ENCODE data around the gene MT2A. TPM values are rescaled to one million over a fixed set of nuclear protein-coding genes. Genes with fewer than 3 reads are reported as not detected.
A peak's percentile ranks its signal among the peaks of the same experiment; 100 is the strongest.
"Not testable (repeated sequence)": the region's sequence is repeated elsewhere in the genome, so short reads cannot be mapped to it uniquely, and the experiment has no call there.

Gene MT2A
- total RNA-seq: 2,392 TPM
- long read RNA-seq, transcript MT2A-201 (3 exons, 786 nt): major isoform, 50 of 96 reads
- long read RNA-seq, transcript MT2A-203 (1 exons, 903 nt): minor isoform, 42 of 96 reads
- long read RNA-seq, partial matches to known transcripts: 0 of 96 reads
- long read RNA-seq, other reads (novel, unspliced or antisense): 0 of 96 reads

DNA sequence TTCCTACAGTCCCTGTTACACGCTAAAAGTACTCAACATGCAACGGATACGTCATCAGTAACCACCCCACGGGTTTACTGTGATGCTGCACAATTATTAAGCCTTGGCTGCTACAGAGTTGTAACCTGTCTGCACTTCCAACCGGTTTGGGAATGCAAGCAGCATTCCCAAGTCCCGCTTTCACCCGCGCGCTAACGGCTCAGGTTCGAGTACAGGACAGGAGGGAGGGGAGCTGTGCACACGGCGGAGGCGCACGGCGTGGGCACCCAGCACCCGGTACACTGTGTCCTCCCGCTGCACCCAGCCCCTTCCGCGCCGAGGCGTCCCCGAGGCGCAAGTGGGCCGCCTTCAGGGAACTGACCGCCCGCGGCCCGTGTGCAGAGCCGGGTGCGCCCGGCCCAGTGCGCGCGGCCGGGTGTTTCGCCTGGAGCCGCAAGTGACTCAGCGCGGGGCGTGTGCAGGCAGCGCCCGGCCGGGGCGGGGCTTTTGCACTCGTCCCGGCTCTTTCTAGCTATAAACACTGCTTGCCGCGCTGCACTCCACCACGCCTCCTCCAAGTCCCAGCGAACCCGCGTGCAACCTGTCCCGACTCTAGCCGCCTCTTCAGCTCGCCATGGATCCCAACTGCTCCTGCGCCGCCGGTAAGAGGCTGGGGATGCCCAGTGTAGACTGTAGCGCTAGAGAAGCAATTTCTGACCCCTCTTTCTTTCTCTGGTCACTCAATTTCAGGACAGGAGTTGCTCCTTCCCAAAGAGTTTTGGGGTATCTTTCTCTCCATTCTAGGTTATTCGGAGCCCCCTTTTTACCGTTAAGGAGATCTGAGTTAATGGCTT lies at the start of gene MT2A:
MT2A (plus strand) TSS at position 542 of the 833 bp plus-strand sequence; CDS start at position 614, 72 bp downstream.
- DNase-seq (ENCODE audit: low spot score): peak; percentile 99

DNA sequence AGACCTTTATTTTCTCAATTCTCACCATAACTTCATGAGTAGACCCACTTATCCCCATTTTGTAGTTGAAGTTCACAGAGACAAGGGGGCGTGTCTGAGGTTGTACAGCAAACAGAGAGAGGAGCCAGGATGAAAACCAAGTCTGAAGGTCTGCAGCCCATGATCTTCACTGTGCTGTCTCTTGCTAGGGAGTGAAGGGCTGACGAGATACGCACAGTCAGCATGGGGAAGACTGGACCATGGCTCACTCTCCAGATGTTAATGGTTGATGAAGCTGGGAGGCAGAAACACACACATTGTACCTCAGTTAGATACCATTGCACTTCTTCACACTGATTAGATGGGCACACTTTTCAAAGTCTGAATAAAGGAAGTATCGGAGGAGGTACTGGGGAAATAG lies 49.3 kb upstream of the MT2A start:
- DNase-seq (ENCODE audit: low spot score): peak; percentile 30

DNA sequence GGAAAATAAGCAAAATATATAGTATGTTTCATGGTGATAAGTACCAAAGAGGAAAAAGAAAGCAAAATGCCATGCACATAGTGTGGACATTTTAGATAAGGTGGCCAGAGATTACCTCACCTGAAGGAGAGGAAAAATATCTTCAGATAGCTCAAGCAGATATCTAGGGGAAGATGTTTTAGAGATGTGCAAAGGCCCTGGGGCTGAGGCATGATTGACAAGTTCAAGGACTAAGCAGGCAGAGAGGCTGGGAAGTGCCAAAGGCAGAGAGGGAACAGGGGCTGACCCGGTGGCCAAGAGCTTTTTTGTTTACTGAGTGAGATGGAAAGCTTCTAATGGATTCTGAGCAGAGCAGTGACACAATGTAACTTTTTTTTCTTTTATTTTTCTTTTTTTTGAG lies 47.9 kb upstream of the MT2A start:
- DNase-seq (ENCODE audit: low spot score): no peak

DNA sequence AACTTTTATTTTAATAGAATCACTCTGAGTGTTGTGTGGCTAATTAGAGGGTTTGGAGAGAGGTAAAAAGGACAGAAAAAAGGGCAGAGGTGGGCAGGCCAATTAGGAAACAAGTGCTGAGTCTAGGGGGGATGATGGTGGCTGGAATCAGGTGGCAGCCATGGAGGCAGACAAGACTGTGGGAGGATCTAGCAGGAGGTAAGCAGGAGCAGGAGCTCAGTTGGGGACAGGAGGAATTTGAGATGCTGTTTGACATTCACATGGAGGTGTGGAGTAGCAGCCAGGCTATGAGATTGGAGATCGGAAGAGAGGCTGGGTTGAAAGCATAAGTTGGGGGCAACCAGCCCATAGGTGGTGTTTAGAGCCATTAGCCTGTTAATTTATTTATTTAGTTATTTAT lies 47.3 kb upstream of the MT2A start:
- DNase-seq (ENCODE audit: low spot score): peak; percentile 53

DNA sequence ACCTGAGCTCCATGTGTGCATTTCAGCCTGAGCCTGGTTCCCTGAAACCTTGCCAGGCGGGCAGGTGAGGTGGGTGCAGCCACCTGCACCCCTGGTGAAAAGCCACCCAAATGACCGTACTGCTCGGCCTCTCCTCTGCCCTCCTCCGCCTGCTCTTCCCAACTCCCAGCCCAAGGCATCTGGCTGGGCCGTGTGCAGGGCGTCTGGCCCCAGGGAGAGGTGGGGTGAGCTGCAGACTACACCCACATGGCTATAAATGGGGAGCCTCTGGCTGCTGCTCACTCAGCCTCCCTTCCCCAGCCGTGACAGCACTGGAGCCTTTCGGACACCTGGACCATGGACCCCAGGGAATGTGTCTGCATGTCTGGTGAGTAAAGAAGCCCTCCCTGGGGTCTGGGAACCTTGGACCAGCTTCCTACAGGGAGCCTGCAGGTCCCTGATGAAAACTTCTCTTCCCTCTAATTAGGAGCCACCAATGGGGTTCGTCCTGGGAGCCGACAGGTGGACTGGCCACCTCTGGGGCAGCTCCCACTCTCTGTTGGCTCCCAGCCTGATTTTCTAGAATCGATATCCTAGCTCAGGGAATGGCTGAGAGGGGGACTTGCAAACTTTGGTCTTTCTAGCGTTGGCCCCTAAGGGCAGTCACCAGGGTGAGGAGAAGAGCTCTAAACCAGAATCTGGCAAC lies 43.4 kb upstream of the MT2A start, which contains the start of gene MT4:
MT4 (plus strand) TSS at position 281 of the 685 bp plus-strand sequence; CDS start at position 337, 56 bp downstream.
- DNase-seq (ENCODE audit: low spot score): peak; percentile 74

DNA sequence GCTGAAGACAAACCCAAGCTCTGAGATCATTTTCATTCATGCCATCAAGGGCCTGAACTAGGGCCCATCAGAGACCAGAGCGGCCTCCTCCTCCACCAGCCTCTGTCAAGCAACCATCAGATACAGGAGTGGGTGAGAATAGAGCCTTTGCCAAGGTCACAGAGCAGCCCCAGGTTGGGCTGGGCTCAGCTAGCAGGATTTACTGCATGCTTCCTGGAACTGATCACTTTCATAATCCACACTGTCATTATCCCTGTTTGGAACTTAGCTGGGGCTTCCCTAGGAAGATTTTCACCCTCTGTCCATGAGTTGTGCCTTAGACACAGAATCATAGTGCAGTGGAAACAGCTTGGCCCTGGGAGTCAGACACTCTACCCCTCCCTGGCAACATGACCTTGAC lies 38.4 kb upstream of the MT2A start:
- DNase-seq (ENCODE audit: low spot score): peak; percentile 62

DNA sequence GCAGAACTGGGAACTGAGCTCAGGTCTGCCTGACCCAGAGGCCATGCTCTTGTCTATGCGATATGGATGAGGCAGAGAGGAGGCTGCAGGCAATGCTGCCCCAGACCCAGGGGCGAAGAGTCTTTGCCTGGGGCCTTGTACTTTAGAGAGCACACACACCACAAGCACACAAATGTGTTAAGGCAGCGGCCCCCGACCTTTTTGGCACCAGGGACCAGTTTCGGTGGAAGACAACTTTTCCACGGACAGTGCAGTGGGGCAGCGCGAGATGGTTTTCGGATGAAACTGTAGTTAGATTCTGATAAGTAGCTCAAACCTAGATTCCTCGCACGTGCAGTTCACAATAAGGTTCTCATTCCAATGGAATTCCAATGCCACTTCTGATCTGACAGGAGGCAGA lies 36.9 kb upstream of the MT2A start:
- DNase-seq (ENCODE audit: low spot score): peak; percentile 79

DNA sequence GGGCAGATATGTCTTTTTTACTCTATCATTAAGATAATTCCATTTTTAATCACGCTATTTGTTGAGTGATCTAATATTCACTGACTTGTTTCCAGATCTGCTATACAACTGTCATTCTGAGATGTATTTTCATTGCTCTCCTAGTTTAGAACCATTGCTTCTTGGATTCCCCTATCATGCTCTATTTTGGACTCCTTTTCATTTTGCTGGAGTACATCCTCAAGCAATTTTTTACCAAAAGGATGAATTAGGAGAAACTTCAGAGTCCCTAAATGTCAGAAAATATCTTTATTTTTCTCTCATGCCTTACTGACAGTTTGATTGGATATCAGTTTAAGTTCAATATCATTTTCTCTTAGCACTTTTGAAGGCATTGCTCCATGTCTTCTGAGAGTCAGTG lies 33.8 kb upstream of the MT2A start:
- no peak for DNase-seq (ENCODE audit: low spot score)

DNA sequence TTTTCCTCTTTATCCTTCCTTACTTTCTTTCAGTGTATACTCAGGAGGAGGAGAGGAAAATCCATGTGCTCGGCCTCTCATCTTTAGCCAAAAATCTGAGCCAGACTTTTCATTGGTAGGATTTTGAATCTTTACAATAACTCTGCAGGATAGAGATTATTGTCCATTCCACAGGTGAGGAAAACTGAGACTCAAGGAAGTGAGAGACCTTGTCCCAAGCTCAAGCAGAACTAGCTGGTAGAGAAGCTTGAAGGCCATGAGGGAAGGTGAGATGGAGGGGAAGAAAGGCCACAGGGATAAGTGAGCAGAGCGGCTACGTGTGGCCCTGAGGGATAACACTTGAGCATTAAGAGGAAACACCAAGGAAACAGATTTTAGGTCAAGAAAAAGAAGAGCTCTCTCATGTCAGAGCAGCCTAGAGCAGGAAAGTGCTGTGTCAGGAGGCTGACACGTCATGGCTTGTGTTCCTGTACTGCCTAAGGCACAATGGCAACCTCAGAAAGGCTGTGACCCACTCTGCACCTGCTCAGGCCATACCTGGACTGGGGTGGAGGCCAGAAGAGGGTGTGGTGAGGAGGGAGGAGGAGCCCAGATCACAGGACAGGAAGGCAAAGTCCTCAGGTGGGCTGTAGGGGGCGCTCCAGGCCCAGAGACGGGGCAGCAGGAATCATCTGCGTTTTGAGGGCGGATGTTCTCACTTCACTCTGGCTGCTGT lies 31.6 kb upstream of the MT2A start:
- DNase-seq (ENCODE audit: low spot score): peak; percentile 90

DNA sequence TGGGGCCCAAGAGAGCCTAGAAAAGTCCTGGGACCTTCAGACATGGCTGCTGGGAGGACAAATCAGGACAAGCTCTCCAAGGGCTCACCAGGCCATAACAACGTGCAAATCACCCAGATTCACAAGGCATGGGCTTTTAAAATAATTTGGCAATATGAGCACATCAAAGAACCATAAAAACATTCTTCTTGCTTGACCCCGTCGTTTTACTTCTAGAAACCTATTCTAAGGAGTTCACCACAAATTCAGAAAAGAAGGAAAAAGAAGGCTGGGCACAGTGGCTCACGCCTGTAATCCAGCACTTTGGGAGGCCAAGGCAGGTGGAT lies 31.1 kb upstream of the MT2A start:
- DNase-seq (ENCODE audit: low spot score): peak; percentile 39

DNA sequence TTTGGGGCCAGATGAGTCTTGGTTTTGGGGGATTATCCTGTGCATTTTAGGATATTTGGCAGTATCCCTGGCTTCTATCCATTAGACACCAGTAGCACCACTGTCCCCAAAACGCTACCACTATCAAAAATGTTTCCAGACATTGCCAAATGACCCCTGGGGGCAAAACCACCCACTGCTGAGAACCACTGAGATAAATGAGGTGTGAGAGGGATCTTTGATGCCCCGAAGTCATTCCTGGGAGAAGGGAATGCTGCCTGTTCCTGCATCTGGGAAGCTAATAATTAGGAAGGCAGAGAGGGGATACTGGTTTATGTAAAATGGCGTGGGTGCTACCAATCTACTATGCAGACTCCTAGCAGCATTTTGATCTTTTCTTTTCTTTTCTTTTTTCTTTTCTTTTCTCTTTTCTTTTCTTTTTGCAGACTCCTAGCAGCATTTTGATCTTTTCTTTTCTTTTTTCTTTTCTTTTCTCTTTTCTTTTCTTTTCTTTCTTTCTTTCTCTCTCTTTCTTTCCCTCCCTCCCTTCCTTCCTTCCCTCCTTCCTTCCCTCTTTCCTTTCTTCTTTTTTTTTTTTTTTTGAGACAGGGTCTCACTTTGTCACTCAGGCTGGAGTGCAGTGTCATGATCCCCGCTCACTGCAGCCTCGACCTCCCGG lies 27.9 kb upstream of the MT2A start:
- peak; percentile 3 for DNase-seq (ENCODE audit: low spot score)

DNA sequence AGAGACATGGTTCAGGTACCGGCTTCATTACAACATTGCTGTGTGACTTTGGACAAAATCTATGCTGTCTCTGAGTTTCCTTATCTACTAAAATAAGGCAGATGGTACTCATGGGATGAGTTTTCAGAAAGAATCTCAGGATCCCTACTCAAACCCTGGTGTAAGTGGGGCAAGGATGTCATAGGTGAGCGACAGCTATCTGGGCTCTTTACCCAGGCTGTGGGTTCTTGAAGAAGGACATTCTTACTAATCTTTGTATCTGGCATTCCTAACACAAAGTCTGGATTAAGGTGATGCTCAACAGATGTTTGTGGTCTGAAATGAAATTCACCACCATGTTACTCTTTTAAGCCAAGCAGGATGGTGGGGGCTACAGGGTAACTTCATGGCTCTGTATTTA lies 25.5 kb upstream of the MT2A start:
- DNase-seq (ENCODE audit: low spot score): not testable (repeated sequence)

DNA sequence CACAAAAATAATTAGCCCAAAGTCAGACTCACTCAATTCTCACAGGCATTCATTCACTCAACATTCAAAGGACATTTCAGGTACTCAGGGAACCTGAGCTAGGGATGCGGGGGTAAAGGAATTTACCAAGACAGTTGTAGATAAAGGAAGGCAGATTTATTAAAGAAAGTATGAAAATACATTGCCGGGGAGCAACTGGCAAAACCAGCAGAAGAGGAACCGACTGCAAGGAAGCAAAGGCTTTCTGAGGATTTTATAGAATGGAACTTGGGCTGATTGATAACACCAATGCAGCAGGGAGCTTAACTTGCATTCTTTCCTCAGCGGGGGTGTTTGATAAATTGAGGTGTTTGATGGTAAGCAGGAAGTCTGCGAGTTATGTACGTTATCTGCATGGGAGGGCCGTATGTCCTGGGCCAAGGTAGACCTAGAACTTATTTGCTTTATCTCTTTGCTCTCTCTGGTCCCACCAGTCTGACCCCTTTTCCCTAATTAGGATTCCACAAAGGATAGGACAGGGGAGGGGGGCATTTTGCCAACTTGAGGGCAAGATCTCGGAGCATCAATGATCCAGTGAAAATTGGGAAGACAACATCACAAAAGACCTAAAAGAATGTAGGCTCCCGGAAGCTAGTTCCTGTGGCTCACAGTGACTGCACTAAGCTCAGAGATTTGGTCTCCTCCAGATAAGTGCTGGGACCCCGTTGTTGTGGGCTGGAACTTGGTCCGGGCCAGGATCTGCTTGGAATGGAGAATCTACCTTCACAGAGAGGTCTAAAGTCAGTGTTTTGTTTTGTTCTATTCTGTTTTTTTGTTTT lies 24.8 kb upstream of the MT2A start:
- peak; percentile 47 for DNase-seq (ENCODE audit: low spot score)

DNA sequence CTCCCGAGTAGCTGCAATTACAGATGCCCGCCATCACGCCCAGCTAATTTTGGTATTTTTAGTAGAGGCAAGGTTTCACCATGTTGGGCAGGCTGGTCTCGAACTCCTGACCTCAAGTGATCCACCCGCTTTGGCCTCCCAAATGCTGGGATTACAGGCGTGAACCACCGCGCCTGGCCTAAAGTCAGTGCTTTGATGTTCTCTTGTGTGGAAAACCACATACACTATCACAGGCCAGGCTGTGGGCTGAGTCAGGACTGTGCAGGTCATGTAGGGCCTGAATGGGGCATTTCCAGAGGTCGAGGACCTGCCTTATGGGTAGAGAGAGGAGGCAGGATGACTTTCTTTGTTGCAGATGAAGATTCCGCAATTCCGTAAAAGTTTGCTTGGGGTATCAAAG lies 24.1 kb upstream of the MT2A start:
- DNase-seq (ENCODE audit: low spot score): peak; percentile 65

DNA sequence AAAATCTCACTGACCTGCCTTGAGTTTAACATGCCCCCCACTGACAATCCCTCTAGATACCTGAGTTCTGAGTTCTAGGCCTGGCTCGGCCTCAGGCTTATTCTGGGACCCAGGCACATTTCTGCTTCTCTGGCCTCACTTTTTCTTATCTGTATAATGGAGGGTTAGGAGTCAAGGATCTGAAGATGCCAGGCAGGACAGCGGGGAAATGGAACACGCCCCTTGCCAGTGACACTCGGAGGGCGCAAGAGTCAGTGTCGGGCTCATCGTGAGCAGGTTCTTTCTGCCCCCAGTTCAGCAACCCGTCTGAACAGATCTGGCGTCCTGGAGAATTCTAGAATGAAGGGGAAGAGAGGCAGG lies 19.6 kb upstream of the MT2A start:
- peak; percentile 65 for DNase-seq (ENCODE audit: low spot score)

DNA sequence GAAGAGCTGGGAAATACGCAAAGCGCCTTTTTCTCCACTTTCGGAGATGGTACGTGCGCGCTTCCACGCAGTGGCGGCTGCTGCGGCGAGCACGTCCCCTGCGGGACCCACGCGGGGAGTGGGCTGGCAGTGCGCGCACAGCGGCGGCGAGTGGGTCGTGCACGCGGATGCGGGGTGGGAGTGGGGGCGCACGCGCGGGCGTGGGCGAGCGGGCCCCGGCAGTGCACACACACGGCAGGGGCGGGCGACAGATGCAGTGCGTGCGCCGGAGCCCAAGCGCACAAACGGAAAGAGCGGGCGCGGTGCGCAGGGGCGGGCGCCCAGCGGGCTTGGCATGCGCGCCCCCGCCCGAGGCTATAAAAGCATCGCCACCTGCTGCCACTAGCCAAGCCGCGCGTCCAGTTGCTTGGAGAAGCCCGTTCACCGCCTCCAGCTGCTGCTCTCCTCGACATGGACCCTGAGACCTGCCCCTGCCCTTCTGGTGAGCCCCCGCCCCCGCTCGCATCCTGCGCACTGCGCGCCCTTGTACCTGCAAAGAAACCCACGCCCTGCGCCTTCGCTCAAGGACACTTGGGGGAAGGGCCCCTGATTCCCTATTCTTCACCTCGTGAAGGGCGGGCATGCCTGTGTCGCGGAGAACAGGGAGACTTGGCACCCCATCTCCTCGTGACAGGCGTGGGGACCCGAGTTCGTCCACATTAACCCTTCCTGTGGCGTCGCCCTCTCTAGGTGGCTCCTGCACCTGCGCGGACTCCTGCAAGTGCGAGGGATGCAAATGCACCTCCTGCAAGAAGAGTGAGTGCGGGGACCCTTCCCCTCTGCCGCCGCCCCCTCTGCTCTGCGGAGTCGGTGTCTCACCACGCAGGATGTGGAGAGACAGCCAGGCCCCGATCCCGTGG lies 19.0 kb upstream of the MT2A start, which contains the start of gene MT3:
MT3 (plus strand) TSS at position 388 of the 899 bp plus-strand sequence; CDS start at position 451, 63 bp downstream.
- DNase-seq (ENCODE audit: low spot score): no peak

DNA sequence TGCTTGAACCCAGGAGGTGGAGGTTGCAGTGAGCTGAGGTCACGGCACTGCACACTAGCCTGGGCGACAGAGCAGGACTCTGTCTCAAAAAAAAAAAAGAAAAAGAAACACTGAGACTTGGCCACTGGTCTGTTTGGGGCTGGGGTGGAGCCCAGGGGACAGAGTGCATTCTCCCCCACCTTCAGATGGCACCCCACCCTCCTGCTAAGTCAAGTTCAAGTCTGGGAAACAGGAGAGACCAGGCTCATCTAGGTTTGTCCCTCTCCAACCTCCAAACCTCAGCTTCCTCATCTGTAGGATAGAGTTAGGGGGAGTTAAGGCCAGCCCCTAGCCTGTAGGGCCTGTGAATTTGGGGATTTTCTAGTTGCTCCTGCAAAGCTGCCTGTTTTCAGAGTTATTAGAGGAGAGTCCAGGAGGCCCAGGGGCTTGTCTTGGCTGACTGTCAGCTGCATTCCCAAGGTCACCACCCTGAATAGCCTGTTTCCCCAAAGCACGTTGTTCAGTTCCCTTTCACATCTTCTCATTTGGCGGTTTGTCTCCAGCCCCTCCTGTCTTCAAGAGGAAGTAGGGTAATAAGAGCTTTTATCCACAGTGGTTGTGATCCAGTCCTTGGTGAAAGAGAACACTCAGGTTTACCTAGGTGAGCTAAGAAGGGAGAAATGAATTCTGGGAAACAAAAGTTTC lies 16.9 kb upstream of the MT2A start:
- no peak for DNase-seq (ENCODE audit: low spot score)

DNA sequence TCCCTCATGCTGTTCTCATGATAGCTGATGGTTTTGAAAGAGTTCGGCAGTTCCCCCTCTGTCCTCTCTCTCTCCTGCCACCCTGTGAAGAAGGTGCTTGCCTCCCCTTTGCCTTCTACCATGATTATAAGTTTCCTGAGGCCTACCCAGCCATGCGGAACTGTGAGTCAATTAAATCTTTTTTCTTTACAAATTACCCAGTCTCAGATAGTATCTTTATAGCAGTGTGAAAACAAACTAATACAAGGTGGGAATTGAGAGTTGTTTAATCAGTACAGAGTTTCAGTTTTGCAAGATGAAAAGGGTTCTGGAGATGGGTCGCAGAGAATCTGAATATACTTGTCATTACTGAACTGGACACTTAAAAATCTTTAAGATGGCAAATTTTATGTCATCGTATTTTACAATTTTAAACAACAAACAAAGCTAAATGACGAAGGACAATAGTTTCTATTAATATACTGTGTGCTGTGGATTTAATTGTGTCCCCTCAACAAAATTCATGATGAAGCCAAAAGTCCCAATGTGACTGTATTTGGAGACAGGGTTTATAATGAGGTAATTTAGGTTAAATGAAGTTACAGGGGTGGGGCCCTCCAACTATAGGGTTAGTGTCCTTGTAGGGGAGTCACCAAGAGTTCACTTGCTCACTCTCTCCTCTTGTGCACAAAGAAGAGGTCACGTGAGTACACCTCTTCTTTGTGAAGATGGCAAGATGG lies 14.7 kb upstream of the MT2A start:
- no peak for DNase-seq (ENCODE audit: low spot score)

Data from mesenteric fat pad (tissue), 1 donor.